HepG2 (cell line): ENCODE measurements around the gene MAN1C1.

Source experiments
- TF ChIP-seq, protein P1 (sequence below), 2 experiments: IDR thresholded peaks; 2 replicates each; pipeline ENCODE4 v1.6.1; 2011 to 2012; ENCODE audit warnings: low read length in 2 of 2, borderline replicate concordance in 1 of 2, low read depth in 1 of 2, mild to moderate bottlenecking in 1 of 2, moderate library complexity in 1 of 2
- TF ChIP-seq, protein P2 (sequence below): sonication (generic); formaldehyde crosslinking; IDR thresholded peaks from 2 replicates; pipeline ENCODE4 v1.4.0; 2020; ENCODE audit warnings: missing genetic modification reagents, borderline replicate concordance

GRCh38 chr1:25567710-25568089 lies 48.9 kb upstream of the MAN1C1 start:
- TF ChIP-seq, protein P1, sequence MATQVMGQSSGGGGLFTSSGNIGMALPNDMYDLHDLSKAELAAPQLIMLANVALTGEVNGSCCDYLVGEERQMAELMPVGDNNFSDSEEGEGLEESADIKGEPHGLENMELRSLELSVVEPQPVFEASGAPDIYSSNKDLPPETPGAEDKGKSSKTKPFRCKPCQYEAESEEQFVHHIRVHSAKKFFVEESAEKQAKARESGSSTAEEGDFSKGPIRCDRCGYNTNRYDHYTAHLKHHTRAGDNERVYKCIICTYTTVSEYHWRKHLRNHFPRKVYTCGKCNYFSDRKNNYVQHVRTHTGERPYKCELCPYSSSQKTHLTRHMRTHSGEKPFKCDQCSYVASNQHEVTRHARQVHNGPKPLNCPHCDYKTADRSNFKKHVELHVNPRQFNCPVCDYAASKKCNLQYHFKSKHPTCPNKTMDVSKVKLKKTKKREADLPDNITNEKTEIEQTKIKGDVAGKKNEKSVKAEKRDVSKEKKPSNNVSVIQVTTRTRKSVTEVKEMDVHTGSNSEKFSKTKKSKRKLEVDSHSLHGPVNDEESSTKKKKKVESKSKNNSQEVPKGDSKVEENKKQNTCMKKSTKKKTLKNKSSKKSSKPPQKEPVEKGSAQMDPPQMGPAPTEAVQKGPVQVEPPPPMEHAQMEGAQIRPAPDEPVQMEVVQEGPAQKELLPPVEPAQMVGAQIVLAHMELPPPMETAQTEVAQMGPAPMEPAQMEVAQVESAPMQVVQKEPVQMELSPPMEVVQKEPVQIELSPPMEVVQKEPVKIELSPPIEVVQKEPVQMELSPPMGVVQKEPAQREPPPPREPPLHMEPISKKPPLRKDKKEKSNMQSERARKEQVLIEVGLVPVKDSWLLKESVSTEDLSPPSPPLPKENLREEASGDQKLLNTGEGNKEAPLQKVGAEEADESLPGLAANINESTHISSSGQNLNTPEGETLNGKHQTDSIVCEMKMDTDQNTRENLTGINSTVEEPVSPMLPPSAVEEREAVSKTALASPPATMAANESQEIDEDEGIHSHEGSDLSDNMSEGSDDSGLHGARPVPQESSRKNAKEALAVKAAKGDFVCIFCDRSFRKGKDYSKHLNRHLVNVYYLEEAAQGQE (IDR thresholded peaks at IDR 0.05; ENCODE audit: borderline replicate concordance in 1 of 2, low read depth in 1 of 2, low read length in 2 of 2): no peak
- TF ChIP-seq, protein P2, sequence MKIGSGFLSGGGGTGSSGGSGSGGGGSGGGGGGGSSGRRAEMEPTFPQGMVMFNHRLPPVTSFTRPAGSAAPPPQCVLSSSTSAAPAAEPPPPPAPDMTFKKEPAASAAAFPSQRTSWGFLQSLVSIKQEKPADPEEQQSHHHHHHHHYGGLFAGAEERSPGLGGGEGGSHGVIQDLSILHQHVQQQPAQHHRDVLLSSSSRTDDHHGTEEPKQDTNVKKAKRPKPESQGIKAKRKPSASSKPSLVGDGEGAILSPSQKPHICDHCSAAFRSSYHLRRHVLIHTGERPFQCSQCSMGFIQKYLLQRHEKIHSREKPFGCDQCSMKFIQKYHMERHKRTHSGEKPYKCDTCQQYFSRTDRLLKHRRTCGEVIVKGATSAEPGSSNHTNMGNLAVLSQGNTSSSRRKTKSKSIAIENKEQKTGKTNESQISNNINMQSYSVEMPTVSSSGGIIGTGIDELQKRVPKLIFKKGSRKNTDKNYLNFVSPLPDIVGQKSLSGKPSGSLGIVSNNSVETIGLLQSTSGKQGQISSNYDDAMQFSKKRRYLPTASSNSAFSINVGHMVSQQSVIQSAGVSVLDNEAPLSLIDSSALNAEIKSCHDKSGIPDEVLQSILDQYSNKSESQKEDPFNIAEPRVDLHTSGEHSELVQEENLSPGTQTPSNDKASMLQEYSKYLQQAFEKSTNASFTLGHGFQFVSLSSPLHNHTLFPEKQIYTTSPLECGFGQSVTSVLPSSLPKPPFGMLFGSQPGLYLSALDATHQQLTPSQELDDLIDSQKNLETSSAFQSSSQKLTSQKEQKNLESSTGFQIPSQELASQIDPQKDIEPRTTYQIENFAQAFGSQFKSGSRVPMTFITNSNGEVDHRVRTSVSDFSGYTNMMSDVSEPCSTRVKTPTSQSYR (CRISPR knock-in tag): no peak
